Stimulated activated CD8-positive, alpha-beta memory T cell treated with anti-CD3 and anti-CD28 coated beads, Interleukin-7, amount 100 ng/mL, for 48 hours (primary cell): Measurements from ENCODE around the gene OSM.

Source experiments
- DNase-seq, 2 donors: peaks; one replicate each; pipeline ENCODE4 v3.0.0-alpha.2; 2020; ENCODE audit warnings: low read depth in 1 of 2; ENCODE audit errors: extremely low read depth in 1 of 2

OSM gene

GRCh38 chr22:30285846-30286200, 19.2 kb upstream of the OSM start:
- DNase-seq = no peak

GRCh38 chr22:30285176-30285845, 18.7 kb upstream of the OSM start:
- DNase-seq = no peak

- no peak for DNase-seq
Observed at GRCh38 chr22:30284666-30285065, 18.0 kb upstream of the OSM start.

- no peak for DNase-seq
Observed at GRCh38 chr22:30284172-30284571, 17.5 kb upstream of the OSM start.

- no peak for DNase-seq
Observed at GRCh38 chr22:30283342-30283741, 16.7 kb upstream of the OSM start.

- no peak for DNase-seq
Observed at GRCh38 chr22:30282616-30283046, 16.0 kb upstream of the OSM start.

- no peak for DNase-seq
Observed at GRCh38 chr22:30280505-30280904, 13.9 kb upstream of the OSM start.

GRCh38 chr22:30279932-30280331, 13.3 kb upstream of the OSM start:
- no peak for DNase-seq

- DNase-seq = no peak
Observed at GRCh38 chr22:30279046-30279788, 12.6 kb upstream of the OSM start.

GRCh38 chr22:30277547-30278344, 11.1 kb upstream of the OSM start:
- DNase-seq = no peak

- no peak for DNase-seq
Observed at GRCh38 chr22:30276039-30276438, 9.4 kb upstream of the OSM start.

- no peak for DNase-seq
Observed at GRCh38 chr22:30275625-30276024, 9.0 kb upstream of the OSM start.

GRCh38 chr22:30274437-30274812, 7.8 kb upstream of the OSM start:
- no peak for DNase-seq

- no peak for DNase-seq
Observed at GRCh38 chr22:30273711-30274436, 7.2 kb upstream of the OSM start.

- no peak for DNase-seq
Observed at GRCh38 chr22:30272781-30273601, 6.3 kb upstream of the OSM start.

- no peak for DNase-seq
Observed at GRCh38 chr22:30270832-30271231, 4.2 kb upstream of the OSM start.

- no peak for DNase-seq
Observed at GRCh38 chr22:30268331-30268730, 1.7 kb upstream of the OSM start.

GRCh38 chr22:30267382-30268302, 991 bp upstream of the OSM start:
- DNase-seq = no peak

- DNase-seq = peak; percentile 71 to 87
Observed at GRCh38 chr22:30265823-30266444, 717 bp downstream of the OSM start.
